HCT116 (cell line): ENCODE results near the gene LDLRAD4. TPM values are rescaled to one million over a fixed set of nuclear protein-coding genes. Genes with fewer than 3 reads are reported as not detected.

Experiments
- ATAC-seq: fragments of 200-7000 bp; cut with Tn5 transposase; 2 replicates; pipeline ENCODE4 v1.9.1; 2020; ENCODE audit warnings: mild to moderate bottlenecking, moderate library complexity
- BruUV-seq: library from RNA; stranded (reverse); fragments of 400-500 nt; replicated peaks from 2 replicates; lab custom pipeline; 2021; lab: Mats Ljungman, UMichigan
- CTCF ChIA-PET: fragments of 300-600 bp; sonication (Branson Sonifier 250); formaldehyde crosslinking; loops from one replicate; lab custom pipeline; 2021; ENCODE audit warnings: antibody characterized with exemption; lab: Charles Lee
- POLR2A ChIA-PET: fragments of 300-600, 350-600 bp; sonication (Branson Sonifier 250); formaldehyde crosslinking; loops from one replicate; lab custom pipeline; 2021; ENCODE audit warnings: antibody characterized with exemption; lab: Charles Lee
- RAD21 ChIA-PET, 2 experiments: fragments of 300-600 bp; sonication (Branson Sonifier 250); formaldehyde crosslinking; loops; one replicate each; lab custom pipeline; 2023; ENCODE audit warnings: low total read pairs in 2 of 2; ENCODE audit not compliant: uncharacterized antibody in 2 of 2, unreplicated experiment in 2 of 2, low non-redundant PET in 1 of 2; lab: Charles Lee
- DNase-seq: peaks from one replicate; pipeline ENCODE4 v3.0.0-alpha.2; 2010; ENCODE audit warnings: low read depth, low spot score
- H2AFZ ChIP-seq: fragments of 200-600 bp; shearing (Covaris generic), sonication (generic); 2 replicates; pipeline ENCODE4 v1.6.1; 2017; ENCODE audit warnings: low read depth, mixed run types, mixed read lengths, antibody characterized with exemption, low read length; ENCODE audit not compliant: poor library complexity, severe bottlenecking
- H3K27ac ChIP-seq: 2 replicates; pipeline ENCODE4 v1.5.1; 2012; ENCODE audit warnings: low read depth, low read length
- H3K27me3 ChIP-seq: fragments of 200-600 bp; sonication (generic); 2 replicates; pipeline ENCODE4 v1.6.1; 2016; ENCODE audit warnings: mixed run types, low read length, mixed read lengths; ENCODE audit not compliant: insufficient read depth
- H3K36me3 ChIP-seq, 2 experiments: fragments of 200-500 bp in 1 of 2; fragments of 200-600 bp in 1 of 2; sonication (Bioruptor generic) in 1 of 2; sonication (generic) in 1 of 2; 2 replicates each; pipeline versions ENCODE4 v1.5.1 to v1.6.1; 2014 to 2016; ENCODE audit warnings: low read length in 2 of 2, inconsistent platforms in 1 of 2, mixed read lengths in 1 of 2, mixed run types in 1 of 2; ENCODE audit not compliant: insufficient read depth in 2 of 2, control insufficient read depth in 1 of 2
- H3K4me1 ChIP-seq, 2 experiments: fragments of 200-600 bp in 1 of 2; sonication (generic) in 1 of 2; 2 replicates each; pipeline versions ENCODE4 v1.5.1 to v1.6.1; 2012 to 2017; ENCODE audit warnings: low read length in 2 of 2, inconsistent platforms in 1 of 2, mild to moderate bottlenecking in 1 of 2, mixed read lengths in 1 of 2, mixed run types in 1 of 2, moderate library complexity in 1 of 2; ENCODE audit not compliant: insufficient read depth in 2 of 2, control insufficient read depth in 1 of 2
- H3K4me2 ChIP-seq: fragments of 200-600 bp; sonication (generic); 2 replicates; pipeline ENCODE4 v1.6.1; 2017; ENCODE audit warnings: mixed run types, low read length, mixed read lengths
- H3K4me3 ChIP-seq, 2 experiments: fragments of 200-600 bp in 1 of 2; sonication (generic) in 1 of 2; replicated peaks in 1 of 2; 2 replicates each; pipeline ENCODE4 v1.5.1; 2011 to 2016; ENCODE audit warnings: low read length in 2 of 2, control low read depth in 1 of 2, low read depth in 1 of 2, mild to moderate bottlenecking in 1 of 2, mixed read lengths in 1 of 2, mixed run types in 1 of 2
- H3K79me2 ChIP-seq: fragments of 200-600 bp; sonication (generic); 2 replicates; pipeline ENCODE4 v1.6.1; 2017; ENCODE audit warnings: mild to moderate bottlenecking, mixed run types, low read length, moderate library complexity, mixed read lengths; ENCODE audit not compliant: insufficient read depth
- H3K9ac ChIP-seq: fragments of 200-600 bp; sonication (generic); 2 replicates; pipeline ENCODE4 v1.6.1; 2016; ENCODE audit warnings: low read length, mixed read lengths
- H3K9me2 ChIP-seq: fragments of 200-600 bp; sonication (generic), shearing (Covaris generic); 2 replicates; pipeline ENCODE4 v1.6.1; 2017; ENCODE audit warnings: mixed run types, mild to moderate bottlenecking, moderate library complexity; ENCODE audit not compliant: insufficient read depth
- H3K9me3 ChIP-seq, 2 experiments: fragments of 200-500 bp in 1 of 2; fragments of 200-600 bp in 1 of 2; sonication (Bioruptor generic) in 1 of 2; sonication (generic) in 1 of 2; 2 replicates each; pipeline ENCODE4 v1.6.1; 2014 to 2017; ENCODE audit warnings: low read length in 2 of 2, mixed read lengths in 2 of 2, inconsistent platforms in 1 of 2, low read depth in 1 of 2, mild to moderate bottlenecking in 1 of 2, mixed run types in 1 of 2, moderate library complexity in 1 of 2; ENCODE audit not compliant: control insufficient read depth in 1 of 2, insufficient read depth in 1 of 2
- H4K20me1 ChIP-seq: fragments of 200-600 bp; sonication (generic), shearing (Covaris generic); 2 replicates; pipeline ENCODE4 v1.6.1; 2017; ENCODE audit warnings: mixed run types, mild to moderate bottlenecking, moderate library complexity; ENCODE audit not compliant: insufficient read depth
- EGR1 ChIP-seq: IDR thresholded peaks from 2 replicates; pipeline ENCODE4 v1.6.1; 2012; ENCODE audit warnings: low read depth
- ELF1 ChIP-seq: IDR thresholded peaks from 2 replicates; pipeline ENCODE4 v1.6.1; 2012; ENCODE audit warnings: low read depth, borderline replicate concordance
- EZH2phosphoT487 ChIP-seq: fragments of 200-600 bp; IDR thresholded peaks from 2 replicates; pipeline ENCODE4 v1.6.1; 2018; ENCODE audit warnings: antibody characterized with exemption, borderline replicate concordance
- FOSL1 ChIP-seq: IDR thresholded peaks from 2 replicates; pipeline ENCODE4 v1.6.1; 2012; ENCODE audit warnings: low read depth
- JUND ChIP-seq: IDR thresholded peaks from 2 replicates; pipeline ENCODE4 v1.6.1; 2012
- POLR2A ChIP-seq: IDR thresholded peaks from 2 replicates; pipeline ENCODE4 v1.7.0; 2011; ENCODE audit warnings: borderline replicate concordance; ENCODE audit not compliant: insufficient read depth, insufficient read length; ENCODE audit errors: extremely low read depth
- RAD21 ChIP-seq: IDR thresholded peaks from 2 replicates; pipeline ENCODE4 v1.6.1; 2012; ENCODE audit warnings: low read depth, mild to moderate bottlenecking
- SIN3A ChIP-seq: IDR thresholded peaks from 2 replicates; pipeline ENCODE4 v1.6.1; 2012; ENCODE audit warnings: low read depth
- SP1 ChIP-seq: IDR thresholded peaks from 2 replicates; pipeline ENCODE4 v1.6.1; 2012; ENCODE audit warnings: low read depth
- SRF ChIP-seq: IDR thresholded peaks from 2 replicates; pipeline ENCODE4 v1.6.1; 2012; ENCODE audit warnings: low read depth
- TCF7L2 ChIP-seq: IDR thresholded peaks from 2 replicates; pipeline ENCODE4 v1.7.0; 2011; ENCODE audit warnings: borderline replicate concordance, inconsistent platforms; ENCODE audit not compliant: insufficient read depth, insufficient read length; ENCODE audit errors: extremely low read depth
- YY1 ChIP-seq: IDR thresholded peaks from 2 replicates; pipeline ENCODE4 v1.6.1; 2011; ENCODE audit warnings: low read length, low read depth, moderate library complexity, mild to moderate bottlenecking; ENCODE audit not compliant: insufficient replicate concordance; ENCODE audit errors: extremely low read depth
- ZFX ChIP-seq: fragments of 450-650 bp; IDR thresholded peaks from 2 replicates; pipeline ENCODE4 v1.6.1; 2017
- intact Hi-C: fragments of 100-400 bp; cut with micrococcal nuclease; formaldehyde crosslinking; loops from 2 replicates; pipeline ENCODE4 v1.10.0; 2022
- total RNA-seq: library from RNA; stranded (reverse); gene quantifications from one replicate; pipeline ENCODE4 v1.2.1, GENCODE V29; 2021; ENCODE audit not compliant: unreplicated experiment
- TF ChIP-seq, protein P1 (sequence below): IDR thresholded peaks from 2 replicates; pipeline ENCODE4 v1.6.1; 2012; ENCODE audit warnings: low read depth
- TF ChIP-seq, protein P2 (sequence below): IDR thresholded peaks from 2 replicates; pipeline ENCODE4 v1.6.1; 2012
- TF ChIP-seq, protein P3 (sequence below): IDR thresholded peaks from 2 replicates; pipeline ENCODE4 v1.6.1; 2011; ENCODE audit warnings: mild to moderate bottlenecking, low read length, moderate library complexity; ENCODE audit not compliant: insufficient replicate concordance; ENCODE audit errors: extremely low read depth
- TF ChIP-seq, protein P4 (sequence below): IDR thresholded peaks from 2 replicates; pipeline ENCODE4 v1.6.1; 2012

LDLRAD4 gene
- total RNA-seq, 1 experiment from 2014 or later = 1.2 TPM

DNA sequence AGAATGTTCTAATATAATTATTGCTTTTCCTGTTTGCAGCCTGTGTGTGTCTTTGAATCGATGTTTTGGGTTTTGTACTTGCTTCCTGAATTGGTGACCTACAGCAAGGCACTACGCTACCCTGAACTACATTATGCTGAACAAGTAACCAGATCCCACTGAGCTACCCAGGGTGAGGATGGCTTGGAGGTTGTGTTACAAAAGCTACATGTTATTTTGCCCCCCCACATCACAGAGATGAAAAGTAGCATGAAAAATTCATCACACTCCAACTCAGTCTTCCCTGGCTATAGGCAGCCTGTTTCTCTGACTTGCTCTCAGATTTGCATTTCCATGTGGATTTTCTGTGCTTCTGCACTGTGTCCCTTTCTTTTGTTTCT, 162.1 kb downstream of the LDLRAD4 start (continued):
- TF ChIP-seq, protein P1, sequence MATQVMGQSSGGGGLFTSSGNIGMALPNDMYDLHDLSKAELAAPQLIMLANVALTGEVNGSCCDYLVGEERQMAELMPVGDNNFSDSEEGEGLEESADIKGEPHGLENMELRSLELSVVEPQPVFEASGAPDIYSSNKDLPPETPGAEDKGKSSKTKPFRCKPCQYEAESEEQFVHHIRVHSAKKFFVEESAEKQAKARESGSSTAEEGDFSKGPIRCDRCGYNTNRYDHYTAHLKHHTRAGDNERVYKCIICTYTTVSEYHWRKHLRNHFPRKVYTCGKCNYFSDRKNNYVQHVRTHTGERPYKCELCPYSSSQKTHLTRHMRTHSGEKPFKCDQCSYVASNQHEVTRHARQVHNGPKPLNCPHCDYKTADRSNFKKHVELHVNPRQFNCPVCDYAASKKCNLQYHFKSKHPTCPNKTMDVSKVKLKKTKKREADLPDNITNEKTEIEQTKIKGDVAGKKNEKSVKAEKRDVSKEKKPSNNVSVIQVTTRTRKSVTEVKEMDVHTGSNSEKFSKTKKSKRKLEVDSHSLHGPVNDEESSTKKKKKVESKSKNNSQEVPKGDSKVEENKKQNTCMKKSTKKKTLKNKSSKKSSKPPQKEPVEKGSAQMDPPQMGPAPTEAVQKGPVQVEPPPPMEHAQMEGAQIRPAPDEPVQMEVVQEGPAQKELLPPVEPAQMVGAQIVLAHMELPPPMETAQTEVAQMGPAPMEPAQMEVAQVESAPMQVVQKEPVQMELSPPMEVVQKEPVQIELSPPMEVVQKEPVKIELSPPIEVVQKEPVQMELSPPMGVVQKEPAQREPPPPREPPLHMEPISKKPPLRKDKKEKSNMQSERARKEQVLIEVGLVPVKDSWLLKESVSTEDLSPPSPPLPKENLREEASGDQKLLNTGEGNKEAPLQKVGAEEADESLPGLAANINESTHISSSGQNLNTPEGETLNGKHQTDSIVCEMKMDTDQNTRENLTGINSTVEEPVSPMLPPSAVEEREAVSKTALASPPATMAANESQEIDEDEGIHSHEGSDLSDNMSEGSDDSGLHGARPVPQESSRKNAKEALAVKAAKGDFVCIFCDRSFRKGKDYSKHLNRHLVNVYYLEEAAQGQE = no peak
- TF ChIP-seq SRF (no peak), RAD21 (no peak), JUND (no peak), YY1 (no peak), ZFX (no peak), EGR1 (no peak)
- TF ChIP-seq, protein P2, sequence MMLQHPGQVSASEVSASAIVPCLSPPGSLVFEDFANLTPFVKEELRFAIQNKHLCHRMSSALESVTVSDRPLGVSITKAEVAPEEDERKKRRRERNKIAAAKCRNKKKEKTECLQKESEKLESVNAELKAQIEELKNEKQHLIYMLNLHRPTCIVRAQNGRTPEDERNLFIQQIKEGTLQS = no peak

DNA sequence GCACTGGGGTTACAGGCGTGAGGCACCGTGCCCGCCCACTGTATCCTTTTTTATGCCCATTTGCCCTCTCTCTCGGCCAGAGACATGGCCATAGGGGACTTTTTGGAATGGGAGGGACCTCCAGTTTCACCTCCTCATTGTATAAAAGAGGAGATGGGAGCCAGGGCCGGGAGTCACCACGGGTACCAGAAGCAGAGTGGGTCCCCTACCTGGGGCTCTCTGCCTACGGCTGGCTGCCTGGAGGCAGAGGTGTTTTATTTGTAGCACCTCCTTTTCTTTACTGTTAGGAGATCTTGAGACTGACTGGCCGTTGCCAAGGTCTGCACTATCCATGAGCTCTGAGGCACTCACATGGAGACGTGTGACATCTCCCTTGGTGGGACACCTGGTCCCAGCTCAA, 162.8 kb downstream of the LDLRAD4 start:
- DNase-seq (no peak), ATAC-seq (no peak)
- Histone ChIP-seq H3K9ac (no peak overlapping the region), H2AFZ (no peak overlapping the region), H3K4me2 (no peak overlapping the region), H3K9me3 (no peaks in the 10 kb centered on the region), H4K20me1 (no peaks in the 10 kb centered on the region), H3K36me3 (no peaks in the 10 kb centered on the region), H3K27ac (no peak overlapping the region), H3K9me2 (no peaks in the 10 kb centered on the region), H3K4me3 (no peak overlapping the region), H3K79me2 (no peaks in the 10 kb centered on the region), H3K4me1 (no peaks in the 10 kb centered on the region), H3K27me3 (no peaks in the 10 kb centered on the region)
- intact Hi-C loops = no loop called here
- CTCF ChIA-PET = no interaction called here
- RAD21 ChIA-PET = no interaction called here
- POLR2A ChIA-PET = no interaction called here
- BruUV-seq = no TSS peak
- TF ChIP-seq YY1 (no peak), TCF7L2 (no peak), FOSL1 (no peak), SIN3A (no peak), ELF1 (no peak), POLR2A (no peak), EZH2phosphoT487 (no peak), ZFX (no peak), RAD21 (no peak), JUND (no peak), SRF (no peak), SP1 (no peak)
- TF ChIP-seq, protein P1 = no peak
- TF ChIP-seq, protein P3, sequence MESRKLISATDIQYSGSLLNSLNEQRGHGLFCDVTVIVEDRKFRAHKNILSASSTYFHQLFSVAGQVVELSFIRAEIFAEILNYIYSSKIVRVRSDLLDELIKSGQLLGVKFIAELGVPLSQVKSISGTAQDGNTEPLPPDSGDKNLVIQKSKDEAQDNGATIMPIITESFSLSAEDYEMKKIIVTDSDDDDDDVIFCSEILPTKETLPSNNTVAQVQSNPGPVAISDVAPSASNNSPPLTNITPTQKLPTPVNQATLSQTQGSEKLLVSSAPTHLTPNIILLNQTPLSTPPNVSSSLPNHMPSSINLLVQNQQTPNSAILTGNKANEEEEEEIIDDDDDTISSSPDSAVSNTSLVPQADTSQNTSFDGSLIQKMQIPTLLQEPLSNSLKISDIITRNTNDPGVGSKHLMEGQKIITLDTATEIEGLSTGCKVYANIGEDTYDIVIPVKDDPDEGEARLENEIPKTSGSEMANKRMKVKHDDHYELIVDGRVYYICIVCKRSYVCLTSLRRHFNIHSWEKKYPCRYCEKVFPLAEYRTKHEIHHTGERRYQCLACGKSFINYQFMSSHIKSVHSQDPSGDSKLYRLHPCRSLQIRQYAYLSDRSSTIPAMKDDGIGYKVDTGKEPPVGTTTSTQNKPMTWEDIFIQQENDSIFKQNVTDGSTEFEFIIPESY = no peak
- TF ChIP-seq, protein P4, sequence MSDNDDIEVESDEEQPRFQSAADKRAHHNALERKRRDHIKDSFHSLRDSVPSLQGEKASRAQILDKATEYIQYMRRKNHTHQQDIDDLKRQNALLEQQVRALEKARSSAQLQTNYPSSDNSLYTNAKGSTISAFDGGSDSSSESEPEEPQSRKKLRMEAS = no peak
